Stimulated activated CD4-positive, alpha-beta T cell treated with anti-CD3 and anti-CD28 coated beads, Interleukin-2, amount 100 ng/mL, for 24 hours (primary cell): ENCODE data around the gene ARHGAP10.

ENCODE experiments used
- DNase-seq, 2 donors: peaks; one replicate each; pipeline ENCODE4 v3.0.0-alpha.2; 2020

ARHGAP10 gene

DNA sequence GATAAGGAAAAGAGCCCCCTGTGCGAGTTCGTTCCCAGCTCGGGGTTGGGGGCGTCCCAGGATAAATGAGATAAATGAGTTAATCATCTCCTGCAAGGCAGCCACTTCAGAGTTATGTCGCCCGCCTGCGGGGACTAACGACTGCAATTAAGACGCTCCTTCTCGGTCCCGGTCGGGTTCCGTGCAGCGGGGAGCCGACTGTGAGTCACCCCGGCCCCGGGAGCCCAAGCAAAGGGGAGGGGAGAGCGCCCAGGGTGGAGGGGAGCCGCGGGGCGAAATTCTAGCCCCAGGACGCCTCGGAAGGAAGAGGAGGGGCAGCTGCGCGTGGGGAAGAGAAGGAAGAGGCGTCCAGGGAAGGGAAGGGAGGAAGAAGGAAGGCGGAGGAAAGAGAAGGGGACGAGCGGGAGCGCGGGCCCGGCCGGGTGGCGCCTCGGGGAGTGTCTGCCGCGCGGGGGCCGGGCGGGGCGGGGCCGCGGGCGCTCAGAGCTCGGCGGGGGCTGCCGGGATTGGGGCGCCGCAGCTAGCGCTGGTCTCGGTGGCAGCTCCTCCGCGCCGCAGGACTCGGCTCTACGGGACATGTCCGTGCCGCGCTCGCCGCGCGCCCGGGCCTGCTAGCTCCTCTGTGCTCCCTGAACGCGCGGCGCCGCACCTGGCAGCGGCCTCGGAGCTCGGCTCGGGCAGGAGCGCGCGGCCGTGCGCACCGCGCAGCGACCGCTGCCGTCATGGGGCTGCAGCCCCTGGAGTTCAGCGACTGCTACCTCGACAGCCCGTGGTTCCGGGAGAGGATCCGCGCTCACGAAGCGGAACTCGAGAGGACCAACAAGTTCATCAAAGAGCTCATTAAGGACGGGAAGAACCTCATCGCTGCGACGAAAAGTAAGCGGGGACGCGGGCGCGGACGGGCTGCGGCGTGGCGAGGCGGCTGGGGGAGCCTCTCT lies at the start of gene ARHGAP10:
ARHGAP10 (plus strand) TSS at position 509 of the 938 bp plus-strand sequence; CDS start at position 723, 214 bp downstream.
- DNase-seq: peak; percentile 72 to 73

DNA sequence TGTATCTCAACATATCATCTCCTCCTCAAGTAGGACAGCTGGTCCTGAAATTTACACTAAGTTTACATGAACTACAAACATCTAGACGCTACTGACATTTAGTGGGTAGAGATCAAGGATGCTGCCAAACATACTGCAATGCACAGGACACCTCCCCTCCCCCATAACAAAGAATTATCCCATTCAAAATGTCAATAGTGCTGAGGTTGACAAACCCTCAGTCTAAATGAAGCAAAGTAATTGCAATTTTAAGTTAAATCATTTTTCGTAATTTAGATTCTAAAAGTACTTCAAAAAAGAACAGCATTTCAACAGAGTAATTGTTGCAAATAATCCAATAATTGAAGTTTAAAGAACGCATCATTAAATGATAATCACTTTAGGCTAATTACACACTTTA lies 49.1 kb upstream of the ARHGAP10 start:
- DNase-seq: no peak

GRCh38 chr4:147683188-147683591 lies 48.7 kb upstream of the ARHGAP10 start:
- DNase-seq: peak in 1 of 2 donors; percentile 9

DNA sequence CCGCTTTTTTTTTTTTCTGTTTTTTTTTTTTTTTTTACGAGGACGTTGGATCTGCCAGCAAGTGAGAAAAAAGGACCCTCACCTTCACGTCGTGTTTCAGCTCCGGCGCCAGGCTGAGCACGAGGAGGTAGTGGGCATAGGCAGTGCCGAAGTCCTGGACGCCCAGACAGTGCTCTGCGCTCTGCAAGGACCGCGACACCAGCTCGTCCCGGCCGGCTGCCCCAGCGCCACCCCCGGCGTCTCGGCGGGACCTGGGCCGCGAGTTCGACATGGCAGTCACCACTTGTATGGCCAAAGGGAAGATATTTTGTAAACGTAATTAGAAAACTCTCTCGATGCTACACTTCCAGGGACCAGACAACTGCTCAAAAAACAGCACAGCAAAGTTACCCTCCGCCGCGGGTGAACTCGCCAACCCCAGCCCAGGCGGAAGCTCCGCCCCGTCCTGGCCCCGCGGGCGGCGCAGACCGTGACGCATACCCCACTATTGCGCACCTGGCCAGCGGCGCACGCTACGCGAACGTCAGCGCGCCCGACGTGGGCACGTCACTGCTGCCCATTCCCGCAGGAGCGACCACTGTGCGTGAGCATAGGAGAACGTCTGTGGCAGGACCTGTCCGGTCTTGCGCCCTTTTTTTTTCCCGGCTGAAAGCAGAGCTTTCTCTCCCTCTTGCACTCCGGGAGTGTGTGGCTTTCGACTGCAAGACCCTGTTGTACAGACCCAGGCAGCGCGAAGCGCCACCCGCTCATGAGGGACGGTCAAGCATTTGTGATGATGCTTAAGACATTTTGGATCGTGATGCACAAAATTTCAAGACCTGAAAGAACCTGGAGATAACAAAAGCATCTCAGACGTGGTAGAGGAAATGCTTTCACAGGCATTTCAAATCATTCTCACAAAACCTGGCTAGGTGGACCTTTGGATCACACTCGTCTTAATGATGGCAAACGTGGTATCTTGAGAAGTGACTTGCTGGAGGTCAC lies 47.9 kb upstream of the ARHGAP10 start, which contains the start of gene PRMT9:
PRMT9 (minus strand) TSS at position 447 of the 984 bp plus-strand sequence; CDS start at position 271, 176 bp downstream.
- peak; percentile 89 to 92 for DNase-seq

DNA sequence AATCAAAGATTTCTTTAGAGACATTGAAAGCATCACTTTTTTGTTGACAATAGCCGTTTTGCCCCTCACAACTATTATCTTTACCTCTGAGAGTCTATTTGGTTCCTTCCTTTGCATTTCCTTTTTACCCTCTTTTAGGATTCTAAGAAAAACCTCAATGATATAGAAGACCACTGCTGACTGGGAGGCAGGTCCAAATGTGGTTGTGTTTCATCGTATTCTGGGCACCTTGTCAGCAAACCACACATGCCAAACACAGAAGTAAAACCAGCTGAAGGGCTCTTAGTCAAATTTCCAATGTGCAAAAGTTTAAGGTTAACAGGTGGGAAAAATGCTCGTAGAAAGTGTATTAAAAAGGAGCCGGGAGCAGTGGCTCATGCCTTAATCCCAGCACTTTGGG lies 42.8 kb upstream of the ARHGAP10 start:
- no peak for DNase-seq

DNA sequence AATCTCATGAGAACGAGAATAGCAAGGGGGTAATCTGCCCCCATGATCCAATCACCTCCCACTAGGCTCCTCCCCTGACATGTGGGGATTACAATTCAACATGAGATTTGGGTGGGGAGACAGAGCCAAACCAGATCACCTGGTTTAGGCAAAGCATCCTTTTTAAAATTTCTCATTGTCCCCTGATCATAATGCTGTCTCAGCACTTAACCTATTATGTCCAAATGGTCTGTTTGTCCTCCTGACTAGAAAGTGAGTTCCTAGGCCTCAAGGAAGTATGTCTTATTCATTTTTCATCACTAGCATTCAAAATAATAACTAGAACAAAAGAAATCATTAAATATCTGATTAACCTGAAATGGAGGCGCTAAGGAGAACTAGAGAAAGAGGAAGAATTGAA lies 40.1 kb upstream of the ARHGAP10 start:
- no peak for DNase-seq

GRCh38 chr4:147693218-147693617 lies 38.7 kb upstream of the ARHGAP10 start:
- DNase-seq: no peak

DNA sequence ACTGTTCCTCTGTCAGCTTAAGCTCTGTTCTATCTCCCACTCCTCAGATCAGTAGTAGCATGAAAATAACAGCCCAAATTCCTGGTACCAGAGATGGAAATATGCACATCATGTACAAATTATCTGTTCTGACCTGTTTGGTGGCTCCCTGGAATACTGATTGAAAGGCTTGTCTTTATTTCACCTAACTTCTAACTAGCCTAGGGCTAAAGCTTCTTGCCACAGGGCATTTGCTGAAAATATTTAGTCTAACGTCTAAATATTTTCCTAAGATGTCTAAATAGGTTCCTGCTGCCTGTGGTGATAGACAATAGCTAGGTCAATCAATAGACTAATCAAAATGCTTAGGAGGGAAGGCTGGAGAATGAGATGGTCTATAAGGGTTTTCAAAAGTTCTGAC lies 35.0 kb upstream of the ARHGAP10 start:
- DNase-seq: no peak

DNA sequence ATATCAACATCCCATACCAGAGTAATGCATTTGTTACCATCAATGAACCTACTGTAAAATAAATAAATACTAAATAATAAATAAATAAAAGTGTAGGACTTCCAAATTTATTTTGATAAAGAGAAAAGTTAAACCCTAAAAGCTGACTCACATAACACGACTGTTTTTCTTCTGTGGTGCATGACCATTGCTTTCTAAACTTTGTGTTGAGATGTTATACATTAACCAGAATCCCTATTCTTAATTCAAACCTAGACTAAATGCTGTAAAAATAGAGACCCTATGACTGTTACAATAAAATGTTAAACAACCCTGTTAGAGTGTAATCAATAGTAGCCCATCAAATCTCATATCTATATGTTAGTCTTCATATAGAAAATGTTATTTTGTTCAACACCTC lies 27.0 kb upstream of the ARHGAP10 start:
- no peak for DNase-seq

DNA sequence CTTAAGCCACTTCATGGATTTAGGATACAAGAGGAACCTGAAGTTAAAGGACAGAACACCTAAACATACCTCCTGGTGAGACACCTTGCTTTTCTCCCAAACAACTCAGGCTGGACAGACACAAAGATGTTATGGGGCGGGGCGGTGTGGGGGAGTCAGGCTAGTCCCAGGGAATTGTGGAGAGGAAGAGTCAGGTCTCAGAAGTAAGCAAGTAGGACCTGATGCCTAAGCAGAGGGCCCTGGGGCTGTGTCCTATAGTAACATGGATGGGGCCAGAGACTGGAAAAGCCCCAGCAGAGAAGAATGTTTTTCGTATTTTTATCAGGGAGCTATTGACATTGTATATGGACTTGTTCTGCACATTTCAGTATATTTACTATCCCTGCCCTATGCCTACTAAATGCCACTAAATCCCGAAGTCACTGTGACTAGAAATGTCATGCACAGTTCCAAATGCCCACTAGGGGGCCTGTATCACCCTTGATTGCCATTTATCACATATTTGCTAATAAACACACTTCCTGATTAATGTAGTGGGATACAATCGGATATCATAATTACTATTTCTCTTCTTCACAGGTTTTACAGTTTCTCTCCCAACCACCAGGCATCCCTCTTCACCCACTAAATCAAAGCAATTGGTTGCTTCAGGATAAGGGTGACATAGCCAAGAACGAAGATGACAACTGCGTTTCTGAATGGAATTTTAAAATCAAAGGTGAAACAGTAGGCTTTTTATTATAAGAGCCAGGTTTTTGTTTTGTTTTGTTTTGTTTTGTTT lies 23.8 kb upstream of the ARHGAP10 start:
- DNase-seq: peak; percentile 45 to 56

DNA sequence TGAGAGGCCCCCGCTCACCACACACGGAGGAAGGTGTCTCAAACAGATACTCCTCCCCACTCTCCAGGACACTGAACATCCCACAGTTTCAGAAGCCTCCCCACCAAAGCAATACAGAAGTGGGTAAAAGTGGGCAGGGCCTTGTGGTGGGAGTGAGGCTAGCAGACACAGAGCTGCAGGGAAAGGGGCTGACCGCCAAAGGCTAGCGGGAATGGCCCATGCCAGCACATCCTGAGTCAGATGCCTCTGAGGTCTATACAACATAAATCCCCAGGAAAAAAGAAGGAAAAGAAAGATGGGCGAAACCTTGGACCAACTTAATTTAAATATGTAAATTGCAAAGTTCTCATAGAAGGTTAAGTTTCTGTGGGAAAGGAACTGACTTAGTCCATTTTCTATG lies 21.9 kb upstream of the ARHGAP10 start:
- DNase-seq: no peak

GRCh38 chr4:147714575-147715401 lies 17.1 kb upstream of the ARHGAP10 start:
- no peak for DNase-seq

DNA sequence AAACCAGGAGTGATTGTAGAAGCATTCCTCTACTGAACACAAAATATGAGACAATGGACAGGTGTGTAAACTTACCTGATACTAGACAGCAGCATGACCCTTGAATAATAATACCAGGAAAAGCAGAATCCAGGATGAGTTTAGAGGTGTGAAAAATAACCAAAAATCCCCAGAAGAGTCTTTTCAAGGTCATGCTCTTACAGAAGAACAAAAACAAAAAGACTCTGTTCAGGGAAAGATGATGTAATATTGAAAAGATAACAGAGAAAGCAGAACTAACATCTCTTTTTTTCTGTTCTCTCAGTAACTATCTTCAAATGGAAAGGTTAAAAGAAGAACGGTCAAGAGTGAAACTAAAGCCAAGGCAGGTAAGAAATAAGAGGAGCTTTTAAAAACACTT lies 14.0 kb upstream of the ARHGAP10 start:
- DNase-seq: no peak

DNA sequence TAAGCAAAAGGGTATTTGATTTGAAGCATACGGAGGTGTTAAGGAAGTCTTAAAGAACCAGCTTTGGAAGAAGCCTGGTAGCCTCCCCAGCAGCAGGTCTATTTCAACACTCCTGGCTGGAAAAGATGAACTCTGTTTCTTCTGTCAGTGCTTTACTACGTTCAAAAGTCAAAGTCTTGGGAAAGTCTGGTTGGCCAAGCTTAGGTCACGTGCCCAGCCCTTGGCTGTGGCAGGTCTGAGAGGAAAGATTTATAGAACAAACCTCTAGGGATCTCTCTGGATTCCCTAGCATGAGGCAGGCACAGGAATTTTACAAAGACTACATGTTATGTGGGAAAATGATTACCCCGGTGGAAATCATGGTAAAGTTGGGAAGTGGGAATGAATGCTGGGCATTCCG lies 8.6 kb upstream of the ARHGAP10 start:
- no peak for DNase-seq

GRCh38 chr4:147724468-147725201 lies 7.3 kb upstream of the ARHGAP10 start:
- DNase-seq: no peak

DNA sequence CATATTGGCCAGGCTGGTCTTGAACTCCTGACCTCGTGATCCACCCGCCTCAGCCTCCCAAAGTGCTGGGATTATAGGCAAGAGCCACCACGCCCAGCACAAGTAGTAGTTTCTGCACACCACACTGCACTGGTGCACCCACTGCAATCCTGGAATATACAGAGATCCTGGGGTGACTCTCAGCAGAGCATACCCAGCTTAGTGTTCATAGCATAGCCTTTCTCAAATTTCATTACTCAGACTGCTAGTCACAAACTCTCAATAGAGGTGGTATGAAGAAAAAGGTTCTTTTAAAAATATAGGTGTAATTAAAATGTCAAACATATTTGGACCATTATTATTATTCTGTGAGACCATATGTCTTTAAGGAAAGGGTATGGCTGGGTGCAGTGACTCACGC lies 6.2 kb upstream of the ARHGAP10 start:
- DNase-seq: no peak

GRCh38 chr4:147727476-147728028 lies 4.3 kb upstream of the ARHGAP10 start:
- DNase-seq: no peak

- no peak for DNase-seq
These were observed 1.6 kb upstream of the ARHGAP10 start for GRCh38 chr4:147730333-147730732.

- peak; percentile 18 to 38 for DNase-seq
These were observed 789 bp downstream of the ARHGAP10 start for GRCh38 chr4:147732518-147733235.
